Stimulated activated CD8-positive, alpha-beta memory T cell treated with anti-CD3 and anti-CD28 coated beads, Interleukin-12 subunit alpha, Interleukin-12 subunit beta, amount 100 ng/mL, for 1 hour (primary cell): ENCODE data around the gene SCUBE3.

Experiments used
- DNase-seq: peaks from one replicate; pipeline ENCODE4 v3.0.0-alpha.2; 2020; ENCODE audit warnings: low read depth

The SCUBE3 gene

GRCh38 chr6:35181933-35182612 is 31.7 kb upstream of the SCUBE3 start:
- DNase-seq = no peak

- DNase-seq = no peak
Measured at GRCh38 chr6:35183281-35183680, 30.5 kb upstream of the SCUBE3 start.

- no peak for DNase-seq
Measured at GRCh38 chr6:35183935-35184334, 29.8 kb upstream of the SCUBE3 start.

DNA sequence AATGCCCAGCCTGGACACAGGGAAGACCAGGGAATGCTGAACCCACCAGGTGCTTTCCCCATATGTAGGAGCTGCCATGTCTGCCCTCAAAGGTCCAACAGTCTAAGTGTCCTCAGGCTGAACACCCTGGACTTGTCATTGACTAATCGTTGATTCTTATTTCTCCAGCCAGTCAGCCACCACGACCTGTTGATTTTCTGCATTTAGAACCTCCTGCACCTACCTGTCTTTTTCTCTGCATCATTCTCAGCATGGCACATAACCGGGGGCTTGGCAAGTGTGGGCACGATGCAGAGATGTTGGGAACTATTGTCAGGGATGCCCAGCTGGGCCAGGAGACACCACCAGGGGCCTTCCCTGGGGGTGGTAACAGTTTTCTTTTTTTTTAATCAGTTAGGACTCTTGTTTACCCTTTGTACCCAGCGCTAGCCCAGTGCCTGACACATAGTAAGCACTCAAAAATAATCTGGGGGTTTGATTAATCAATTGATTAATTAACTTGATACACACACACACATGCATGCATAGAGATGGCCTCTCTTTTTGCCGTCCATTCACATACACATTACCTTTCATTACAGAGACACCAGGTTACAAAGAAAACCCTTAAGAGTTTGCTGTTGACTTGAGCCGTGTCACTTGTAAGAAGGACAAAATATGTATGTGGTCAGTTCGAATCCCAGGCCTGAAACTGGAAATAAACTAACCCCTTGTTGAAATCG is 29.0 kb upstream of the SCUBE3 start:
- DNase-seq = no peak

DNA sequence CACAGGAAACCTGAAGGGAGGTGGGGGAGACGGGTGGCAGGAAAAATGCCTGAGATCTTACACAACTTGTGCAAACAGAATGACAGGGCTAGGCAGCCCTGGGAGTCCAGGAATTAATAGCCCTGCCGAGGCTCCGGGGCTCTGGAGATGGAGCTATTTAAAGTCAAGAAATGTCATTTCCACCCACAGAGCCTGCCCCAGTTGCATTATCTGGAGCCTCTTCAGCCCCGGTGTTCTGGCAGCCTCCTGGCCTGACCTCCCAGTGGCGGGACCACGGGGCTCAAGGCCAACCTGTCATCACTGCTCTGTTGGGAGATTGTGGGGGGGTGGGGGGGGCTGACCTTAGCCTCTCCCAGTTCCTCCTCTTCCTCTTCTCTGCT is 28.5 kb upstream of the SCUBE3 start:
- no peak for DNase-seq

GRCh38 chr6:35185971-35186370 is 27.8 kb upstream of the SCUBE3 start:
- DNase-seq = no peak

DNA sequence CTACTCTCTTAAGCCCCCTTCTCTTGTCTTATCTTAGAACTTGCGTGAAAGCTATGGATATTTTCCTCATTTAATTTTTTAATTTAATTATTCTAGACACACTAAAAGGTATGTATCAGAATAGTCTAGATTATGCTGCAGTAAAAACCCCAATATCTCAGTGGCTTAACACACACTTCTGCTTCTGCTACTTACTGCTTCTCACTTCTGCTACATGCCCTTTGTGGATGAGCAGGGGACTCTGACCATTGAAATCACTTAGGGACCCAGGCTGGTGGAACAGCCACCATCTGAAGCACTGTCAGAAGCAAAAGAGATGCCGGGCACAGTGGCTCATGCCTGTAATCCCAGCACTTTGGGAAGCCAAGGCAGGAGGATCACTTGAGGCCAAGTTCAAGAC is 27.2 kb upstream of the SCUBE3 start:
- no peak for DNase-seq

GRCh38 chr6:35188886-35189285 is 24.9 kb upstream of the SCUBE3 start:
- no peak for DNase-seq

GRCh38 chr6:35190306-35190705 is 23.4 kb upstream of the SCUBE3 start:
- no peak for DNase-seq

GRCh38 chr6:35191889-35192288 is 21.9 kb upstream of the SCUBE3 start:
- DNase-seq = no peak

- no peak for DNase-seq
Measured at GRCh38 chr6:35192301-35192860, 21.4 kb upstream of the SCUBE3 start.

- no peak for DNase-seq
Measured at GRCh38 chr6:35194390-35194789, 19.4 kb upstream of the SCUBE3 start.

- DNase-seq = no peak
Measured at GRCh38 chr6:35195120-35195780, 18.5 kb upstream of the SCUBE3 start.

- no peak for DNase-seq
Measured at GRCh38 chr6:35197196-35197595, 16.6 kb upstream of the SCUBE3 start.

- no peak for DNase-seq
Measured at GRCh38 chr6:35199866-35200265, 13.9 kb upstream of the SCUBE3 start.

GRCh38 chr6:35202066-35202546 is 11.7 kb upstream of the SCUBE3 start:
- no peak for DNase-seq

- no peak for DNase-seq
Measured at GRCh38 chr6:35203152-35203670, 10.5 kb upstream of the SCUBE3 start.

DNA sequence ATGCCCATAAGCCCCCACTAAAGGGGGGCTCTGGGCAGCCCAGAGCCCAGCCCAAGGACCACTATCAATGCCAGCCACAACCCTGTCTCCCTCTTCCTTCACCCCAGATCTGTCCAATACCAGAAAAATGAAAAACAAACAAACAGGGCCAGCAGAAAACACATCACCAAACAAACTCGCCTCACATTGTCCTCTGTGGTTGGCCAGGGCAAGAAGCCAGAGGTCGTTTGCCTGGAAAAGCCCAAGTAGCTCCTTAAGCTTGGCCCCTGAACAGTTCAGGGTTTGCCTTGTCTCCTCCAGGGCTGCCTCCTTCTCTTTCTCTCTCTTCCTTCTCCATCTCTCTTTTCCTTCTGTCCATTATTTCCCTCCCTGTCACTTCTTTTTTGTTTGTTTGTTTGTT is 10.1 kb upstream of the SCUBE3 start:
- DNase-seq = no peak

GRCh38 chr6:35206346-35206745 is 7.4 kb upstream of the SCUBE3 start:
- DNase-seq = no peak

GRCh38 chr6:35208419-35208818 is 5.3 kb upstream of the SCUBE3 start:
- no peak for DNase-seq

DNA sequence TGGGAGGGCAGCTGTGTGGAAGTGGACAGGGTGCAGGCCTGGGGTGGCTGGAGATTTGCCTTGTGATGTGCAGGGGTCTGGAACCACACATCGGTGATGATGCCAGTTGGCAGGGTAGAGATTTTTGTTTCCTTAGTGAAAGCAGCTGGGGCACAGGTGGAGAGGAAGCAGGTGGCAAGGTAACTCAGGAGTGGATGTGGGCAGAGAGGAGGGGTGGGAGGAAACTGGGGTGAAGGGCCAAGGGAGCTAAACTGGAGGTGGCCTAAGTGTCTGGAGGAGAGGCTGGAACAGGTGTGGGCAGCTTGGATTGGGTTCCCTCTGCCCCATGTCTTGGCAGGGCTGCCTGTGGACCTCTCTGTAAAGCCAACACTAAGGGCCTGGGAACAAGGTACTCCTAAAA is 4.7 kb upstream of the SCUBE3 start:
- DNase-seq = no peak

GRCh38 chr6:35209622-35210247 is 4.0 kb upstream of the SCUBE3 start:
- no peak for DNase-seq
